GM23338 (cell line): ENCODE measurements around the gene PDXDC1. TPM values are rescaled to one million over a fixed set of nuclear protein-coding genes. Genes with fewer than 3 reads are reported as not detected.
"Not testable (repeated sequence)": the region's sequence is repeated elsewhere in the genome, so short reads cannot be mapped to it uniquely, and the experiment has no call there.

ENCODE experiments used
- ATAC-seq: fragments of 200-7000 bp; cut with Tn5 transposase; 3 replicates; pipeline ENCODE4 v1.9.1; 2020
- DNase-seq: peaks from one replicate; pipeline ENCODE4 v3.0.0-alpha.2; 2015; ENCODE audit warnings: low spot score
- H2AFZ ChIP-seq: fragments of 200-600 bp; sonication (generic); 2 replicates; pipeline ENCODE4 v1.8.0; 2016; ENCODE audit warnings: antibody characterized with exemption, mild to moderate bottlenecking, moderate library complexity
- H3F3A ChIP-seq: fragments of 200-600 bp; sonication (generic); replicated peaks from 2 replicates; pipeline ENCODE4 v1.8.0; 2017; ENCODE audit warnings: antibody characterized with exemption, mixed run types, low read depth
- H3K27ac ChIP-seq: fragments of 200-600 bp; sonication (generic); 2 replicates; pipeline ENCODE4 v1.6.1; 2016; ENCODE audit warnings: low read depth
- H3K27me3 ChIP-seq: fragments of 200-600 bp; sonication (generic); 2 replicates; pipeline ENCODE4 v1.8.0; 2016; ENCODE audit warnings: mild to moderate bottlenecking, mixed run types, moderate library complexity; ENCODE audit not compliant: insufficient read depth
- H3K36me3 ChIP-seq: fragments of 200-600 bp; sonication (generic); 2 replicates; pipeline ENCODE4 v1.8.0; 2016; ENCODE audit warnings: mild to moderate bottlenecking; ENCODE audit not compliant: insufficient read depth
- H3K4me1 ChIP-seq: fragments of 200-600 bp; sonication (generic); 2 replicates; pipeline ENCODE4 v1.8.0; 2016; ENCODE audit warnings: mild to moderate bottlenecking, moderate library complexity; ENCODE audit not compliant: insufficient read depth
- H3K4me2 ChIP-seq: fragments of 200-600 bp; sonication (generic); 2 replicates; pipeline ENCODE4 v1.7.1; 2017; ENCODE audit warnings: mixed run types
- H3K4me3 ChIP-seq: fragments of 200-600 bp; sonication (generic); 2 replicates; pipeline ENCODE4 v1.6.1; 2016; ENCODE audit warnings: mixed run types
- H3K79me2 ChIP-seq: fragments of 200-600 bp; sonication (generic); replicated peaks from 2 replicates; pipeline ENCODE4 v1.8.0; 2017; ENCODE audit warnings: mild to moderate bottlenecking; ENCODE audit not compliant: insufficient read depth
- H3K9me2 ChIP-seq: fragments of 200-600 bp; sonication (generic); 2 replicates; pipeline ENCODE4 v1.8.0; 2017; ENCODE audit not compliant: insufficient read depth
- H4K20me1 ChIP-seq: fragments of 200-600 bp; sonication (generic); replicated peaks from 2 replicates; pipeline ENCODE4 v1.8.0; 2017; ENCODE audit warnings: mild to moderate bottlenecking; ENCODE audit not compliant: insufficient read depth
- H3K27ac Mint-ChIP-seq: 2 replicates; pipeline ENCODE4 v1.8.0; 2020; ENCODE audit warnings: inconsistent platforms, mild to moderate bottlenecking, moderate library complexity, mixed read lengths
- H3K27me3 Mint-ChIP-seq: 3 replicates; pipeline ENCODE4 v1.8.0; 2022; ENCODE audit warnings: low read depth, mild to moderate bottlenecking, moderate library complexity, mixed read lengths, inconsistent platforms; ENCODE audit not compliant: insufficient read depth, poor library complexity
- H3K36me3 Mint-ChIP-seq: 3 replicates; pipeline ENCODE4 v1.8.0; 2021; ENCODE audit warnings: low read depth, mild to moderate bottlenecking, inconsistent platforms, moderate library complexity, mixed read lengths
- H3K4me1 Mint-ChIP-seq: 3 replicates; pipeline ENCODE4 v1.8.0; 2020; ENCODE audit warnings: mild to moderate bottlenecking, inconsistent platforms, mixed read lengths
- H3K4me3 Mint-ChIP-seq: 3 replicates; pipeline ENCODE4 v1.8.0; 2021; ENCODE audit warnings: moderate library complexity, mild to moderate bottlenecking, inconsistent platforms, mixed read lengths
- H3K9me3 Mint-ChIP-seq: 3 replicates; pipeline ENCODE4 v1.8.0; 2020; ENCODE audit warnings: moderate library complexity, mild to moderate bottlenecking, inconsistent platforms, mixed read lengths
- POLR2AphosphoS5 ChIP-seq: IDR thresholded peaks from 2 replicates; pipeline ENCODE4 v1.6.1; 2016; ENCODE audit warnings: antibody characterized with exemption, low read depth
- polyA plus RNA-seq: library from polyadenylated mRNA; unstranded; fragments of >200 nt; fragmentation: Nextera tagmentation; extraction: Ambion mirVana; gene quantifications from 2 replicates; pipeline ENCODE4 v1.2.1, GENCODE V29; 2016
- total RNA-seq: library from RNA; depleted of rRNA; stranded (reverse); fragments of >200 nt; shearing (Covaris generic); gene quantifications from 2 replicates; pipeline ENCODE4 v1.2.3, GENCODE V29; 2014

Gene PDXDC1
- total and polyA plus RNA-seq, 2 experiments from 2014 or later: 40.0 to 91.6 TPM

GRCh38 chr16:15154005-15154404 lies 179.2 kb downstream of the PDXDC1 start:
- DNase-seq: not testable (repeated sequence)
- peak overlapping the region; percentile 68; the same call in 1 of the 2 replicates for H3K4me2 ChIP-seq

GRCh38 chr16:15154650-15155562 lies 180.1 kb downstream of the PDXDC1 start:
- peak overlapping the region; percentile 65; the same call in 1 of the 2 replicates for H3K27ac Mint-ChIP-seq
- H3K27me3 Mint-ChIP-seq, H3K36me3 Mint-ChIP-seq, H3K4me1 ChIP-seq, H3K27ac ChIP-seq, H3K27me3 ChIP-seq, H3K4me1 Mint-ChIP-seq, H3K9me2 ChIP-seq, H3K9me3 Mint-ChIP-seq, H4K20me1 ChIP-seq, H3F3A ChIP-seq, H2AFZ ChIP-seq, H3K79me2 ChIP-seq, H3K36me3 ChIP-seq: not testable (repeated sequence)
- peak; percentile 55 for TF ChIP-seq POLR2AphosphoS5
- H3K4me2 ChIP-seq: peak overlapping the region; percentile 73; the same call in 1 of the 2 replicates
- peak overlapping the region; percentile 62 for H3K4me3 ChIP-seq
- ATAC-seq (peak; percentile 81), DNase-seq (peak; percentile 75)
- peak overlapping the region; percentile 80 for H3K4me3 Mint-ChIP-seq

More at GRCh38 chr16:15154005-15154404, 179.2 kb downstream of the PDXDC1 start:
- H3K36me3 Mint-ChIP-seq, H3K9me2 ChIP-seq, H4K20me1 ChIP-seq, H3K27me3 Mint-ChIP-seq, H2AFZ ChIP-seq, H3F3A ChIP-seq, H3K4me1 Mint-ChIP-seq, H3K9me3 Mint-ChIP-seq, H3K27me3 ChIP-seq, H3K27ac Mint-ChIP-seq, ATAC-seq, H3K27ac ChIP-seq, H3K4me1 ChIP-seq, H3K36me3 ChIP-seq: not testable (repeated sequence)
- peaks cover 12% of the 10 kb centered on the region; the same call in 1 of the 2 replicates for H3K79me2 ChIP-seq
- peak overlapping the region; percentile 70; the same call in 2 of the 3 replicates for H3K4me3 Mint-ChIP-seq
- H3K4me3 ChIP-seq: peak overlapping the region; percentile 62

- not testable (repeated sequence) for H2AFZ ChIP-seq, ATAC-seq, H3K27me3 Mint-ChIP-seq, H3K4me3 ChIP-seq, H3K36me3 ChIP-seq, H3K27ac ChIP-seq, H3K79me2 ChIP-seq, H3K4me3 Mint-ChIP-seq, H3K27me3 ChIP-seq, H3K4me2 ChIP-seq, DNase-seq, H3F3A ChIP-seq, H3K36me3 Mint-ChIP-seq, H3K27ac Mint-ChIP-seq, H3K9me2 ChIP-seq, H3K9me3 Mint-ChIP-seq, H4K20me1 ChIP-seq, H3K4me1 ChIP-seq
- peaks cover 13% of the 10 kb centered on the region; the same call in 2 of the 3 replicates for H3K4me1 Mint-ChIP-seq
Observed at GRCh38 chr16:15157644-15158043, 182.8 kb downstream of the PDXDC1 start.

GRCh38 chr16:15159671-15160070 lies 184.8 kb downstream of the PDXDC1 start:
- not testable (repeated sequence) for H3K27ac ChIP-seq, H4K20me1 ChIP-seq, H3K4me1 ChIP-seq, DNase-seq, ATAC-seq, H2AFZ ChIP-seq, H3K36me3 ChIP-seq, H3K9me3 Mint-ChIP-seq, H3K27ac Mint-ChIP-seq, H3K9me2 ChIP-seq, H3K27me3 ChIP-seq, H3K36me3 Mint-ChIP-seq, H3K79me2 ChIP-seq, H3K4me3 Mint-ChIP-seq, H3F3A ChIP-seq, H3K4me3 ChIP-seq, H3K4me2 ChIP-seq, H3K27me3 Mint-ChIP-seq
- peaks cover 20% of the 10 kb centered on the region; the same call in 2 of the 3 replicates for H3K4me1 Mint-ChIP-seq

- H3K4me1 Mint-ChIP-seq: peaks cover 20% of the 10 kb centered on the region; the same call in 2 of the 3 replicates
- not testable (repeated sequence) for DNase-seq, H3K4me3 ChIP-seq, H3K27ac ChIP-seq, H3K9me2 ChIP-seq, H3K27me3 Mint-ChIP-seq, H3K4me2 ChIP-seq, H3K36me3 ChIP-seq, H3K27me3 ChIP-seq, H3K9me3 Mint-ChIP-seq, H4K20me1 ChIP-seq, H3K27ac Mint-ChIP-seq, H3K4me1 ChIP-seq, H3K79me2 ChIP-seq, H3K4me3 Mint-ChIP-seq, H3K36me3 Mint-ChIP-seq, H3F3A ChIP-seq, ATAC-seq, H2AFZ ChIP-seq
Observed at GRCh38 chr16:15160571-15160970, 185.7 kb downstream of the PDXDC1 start.

- not testable (repeated sequence) for H3K36me3 ChIP-seq, H3K27me3 ChIP-seq, H3K4me2 ChIP-seq, H3F3A ChIP-seq, H2AFZ ChIP-seq, H3K36me3 Mint-ChIP-seq, H3K9me3 Mint-ChIP-seq, H3K27me3 Mint-ChIP-seq, H3K4me3 ChIP-seq, H3K9me2 ChIP-seq, H4K20me1 ChIP-seq, H3K79me2 ChIP-seq, H3K4me1 ChIP-seq
- DNase-seq: peak; percentile 39
- H3K27ac ChIP-seq: peak overlapping the region; percentile 94
- Mint-ChIP-seq H3K4me1 (peaks cover 20% of the 10 kb centered on the region; the same call in 2 of the 3 replicates), H3K4me3 (peak overlapping the region; percentile 19; the same call in 1 of the 3 replicates), H3K27ac (peak overlapping the region; percentile 92)
- peak; percentile 81 for ATAC-seq
Observed at GRCh38 chr16:15163055-15163454, 188.2 kb downstream of the PDXDC1 start.
